ENCODE data around the gene GTPBP6.

GTPBP6 gene

DNA sequence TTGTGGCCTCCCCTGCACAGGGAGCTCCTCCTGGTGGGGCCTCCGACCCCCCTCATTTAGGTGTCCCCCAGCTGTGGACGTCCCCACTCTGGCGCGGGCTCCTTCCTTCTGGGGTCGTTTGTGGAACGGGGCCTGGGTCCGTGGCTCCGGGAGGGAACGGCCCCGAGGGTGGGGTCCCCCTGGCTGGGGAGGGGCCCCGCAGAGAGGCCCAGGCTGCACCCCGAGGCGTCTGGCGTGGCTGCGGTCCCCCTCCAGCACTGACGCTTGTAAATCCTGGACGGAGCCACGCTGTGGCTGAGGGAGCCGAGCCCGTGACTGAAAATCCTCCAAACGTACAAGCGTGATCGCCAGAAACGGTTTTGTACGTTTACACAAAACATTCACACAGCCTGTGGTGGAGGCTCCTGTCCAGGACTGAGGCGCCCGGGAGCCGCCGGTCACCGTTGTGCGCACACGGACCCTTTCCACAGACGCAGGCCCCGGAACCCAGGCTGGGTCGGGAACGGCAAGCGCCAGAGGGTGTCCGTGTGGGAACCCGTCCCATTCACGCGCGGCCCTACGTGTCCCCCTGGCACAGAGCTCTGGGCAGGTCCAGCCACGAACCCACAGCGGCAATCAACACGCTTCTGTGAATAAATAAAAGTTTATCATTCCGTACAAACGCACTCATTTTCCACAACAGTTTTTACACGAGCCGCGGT, 15.2 kb upstream of the GTPBP6 start:
- Histone ChIP-seq H3K36me3 (ENCODE audit: control insufficient read depth, low read length) (peaks cover 62% of the 10 kb centered on the region), H3F3A (ENCODE audit: control insufficient read depth, insufficient read depth) (peaks cover 3% of the 10 kb centered on the region; the same call in 1 of the 2 replicates), H3K27me3 (ENCODE audit: control insufficient read depth, low read length) (no peaks in the 10 kb centered on the region), H3K4me3 (ENCODE audit: low read length) (no peak overlapping the region), H3K9me2 (replicated peaks; ENCODE audit: control insufficient read depth, low read length) (no peaks in the 10 kb centered on the region), H3K79me2 (ENCODE audit: control insufficient read depth, low read length) (peaks cover 33% of the 10 kb centered on the region), H3K4me2 (ENCODE audit: low read length) (no peak overlapping the region), H3K4me1 (ENCODE audit: control insufficient read depth, low read length) (peaks cover 9% of the 10 kb centered on the region), H3K27ac (ENCODE audit: low read depth, low read length) (no peak overlapping the region), H4K20me1 (ENCODE audit: control insufficient read depth, insufficient read depth, low read depth, low read length) (no peaks in the 10 kb centered on the region), H3K9me3 (ENCODE audit: control insufficient read depth, insufficient read depth, low read length) (peaks cover 4% of the 10 kb centered on the region; the same call in 1 of the 2 replicates)
- TF ChIP-seq, protein P1, sequence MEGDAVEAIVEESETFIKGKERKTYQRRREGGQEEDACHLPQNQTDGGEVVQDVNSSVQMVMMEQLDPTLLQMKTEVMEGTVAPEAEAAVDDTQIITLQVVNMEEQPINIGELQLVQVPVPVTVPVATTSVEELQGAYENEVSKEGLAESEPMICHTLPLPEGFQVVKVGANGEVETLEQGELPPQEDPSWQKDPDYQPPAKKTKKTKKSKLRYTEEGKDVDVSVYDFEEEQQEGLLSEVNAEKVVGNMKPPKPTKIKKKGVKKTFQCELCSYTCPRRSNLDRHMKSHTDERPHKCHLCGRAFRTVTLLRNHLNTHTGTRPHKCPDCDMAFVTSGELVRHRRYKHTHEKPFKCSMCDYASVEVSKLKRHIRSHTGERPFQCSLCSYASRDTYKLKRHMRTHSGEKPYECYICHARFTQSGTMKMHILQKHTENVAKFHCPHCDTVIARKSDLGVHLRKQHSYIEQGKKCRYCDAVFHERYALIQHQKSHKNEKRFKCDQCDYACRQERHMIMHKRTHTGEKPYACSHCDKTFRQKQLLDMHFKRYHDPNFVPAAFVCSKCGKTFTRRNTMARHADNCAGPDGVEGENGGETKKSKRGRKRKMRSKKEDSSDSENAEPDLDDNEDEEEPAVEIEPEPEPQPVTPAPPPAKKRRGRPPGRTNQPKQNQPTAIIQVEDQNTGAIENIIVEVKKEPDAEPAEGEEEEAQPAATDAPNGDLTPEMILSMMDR (IDR thresholded peaks at IDR 0.05; ENCODE audit: low read depth, low read length, poor library complexity, severe bottlenecking), result no peak
- no peak for TF ChIP-seq EZH2phosphoT487 (IDR thresholded peaks at IDR 0.05; ENCODE audit: borderline replicate concordance, low read length)

DNA sequence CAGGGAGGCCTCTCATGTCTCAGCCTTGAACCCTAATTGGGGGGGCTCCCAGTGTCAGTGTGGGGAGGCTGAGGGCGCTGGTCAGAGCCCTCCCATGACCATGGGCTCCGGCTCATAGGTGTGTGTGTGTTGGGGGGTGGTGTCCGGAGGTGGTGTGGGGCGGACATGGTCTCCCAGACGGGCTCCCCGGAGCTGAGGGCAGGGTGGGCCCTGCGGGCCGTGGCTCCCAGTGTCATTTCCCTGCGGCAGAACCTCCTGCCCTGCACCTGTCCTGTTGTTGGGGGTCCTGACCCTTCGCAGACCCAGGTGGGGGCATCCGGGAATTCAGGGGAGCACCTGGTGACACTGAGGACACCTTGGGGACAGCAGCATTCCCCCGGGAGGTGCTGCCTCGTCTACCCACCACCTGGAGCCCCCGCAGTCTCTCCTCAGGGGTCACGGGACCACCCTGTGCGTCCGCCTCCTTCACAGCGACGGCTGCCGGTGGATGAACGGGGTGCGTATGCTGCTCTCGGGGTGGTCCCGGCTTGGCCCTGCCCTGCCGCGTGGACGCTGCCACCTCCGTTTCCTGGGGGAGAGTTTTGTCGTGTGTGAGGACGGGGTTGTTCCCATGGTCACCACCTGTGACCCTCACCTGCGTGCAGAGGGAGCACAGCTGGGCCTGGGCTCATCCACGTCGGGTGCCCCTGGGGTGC, 14.5 kb upstream of the GTPBP6 start:
- H3K27ac ChIP-seq (ENCODE audit: low read depth, low read length), result no peak overlapping the region
- H3K4me2 ChIP-seq (ENCODE audit: low read length), result no peak overlapping the region
- peaks cover 55% of the 10 kb centered on the region for H3K36me3 ChIP-seq (ENCODE audit: control insufficient read depth, low read length)
- TF ChIP-seq, protein P1 (IDR thresholded peaks at IDR 0.05; ENCODE audit: low read depth, low read length, poor library complexity, severe bottlenecking), result no peak
- TF ChIP-seq EZH2phosphoT487 (IDR thresholded peaks at IDR 0.05; ENCODE audit: borderline replicate concordance, low read length), result no peak
- peaks cover 9% of the 10 kb centered on the region for H3K4me1 ChIP-seq (ENCODE audit: control insufficient read depth, low read length)
- peaks cover 26% of the 10 kb centered on the region for H3K79me2 ChIP-seq (ENCODE audit: control insufficient read depth, low read length)
- no peaks in the 10 kb centered on the region for H4K20me1 ChIP-seq (ENCODE audit: control insufficient read depth, insufficient read depth, low read depth, low read length)
- no peaks in the 10 kb centered on the region for H3K27me3 ChIP-seq (ENCODE audit: control insufficient read depth, low read length)
- peaks cover 3% of the 10 kb centered on the region; the same call in 1 of the 2 replicates for H3F3A ChIP-seq (ENCODE audit: control insufficient read depth, insufficient read depth)
- H3K9me3 ChIP-seq (ENCODE audit: control insufficient read depth, insufficient read depth, low read length), result peaks cover 4% of the 10 kb centered on the region; the same call in 1 of the 2 replicates
- H3K4me3 ChIP-seq (ENCODE audit: low read length), result no peak overlapping the region
- no peaks in the 10 kb centered on the region for H3K9me2 ChIP-seq (replicated peaks; ENCODE audit: control insufficient read depth, low read length)

DNA sequence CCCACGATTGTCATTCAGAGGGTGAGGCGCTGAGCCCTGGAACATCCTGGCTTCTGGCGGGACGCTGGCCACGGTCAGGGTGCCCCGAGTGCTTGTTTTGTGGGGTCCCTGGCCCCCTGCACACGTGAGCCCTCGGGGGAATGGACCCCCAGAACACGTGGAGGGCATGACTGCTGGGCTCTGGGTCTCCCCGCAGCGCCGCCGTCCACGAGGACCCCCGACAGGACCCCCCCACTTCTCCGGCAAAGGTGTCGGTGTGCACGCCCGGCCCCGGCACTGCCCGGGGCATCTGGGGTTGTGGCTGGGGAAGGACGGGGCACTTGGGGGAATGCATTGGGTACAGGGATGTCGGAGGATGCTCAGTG, 13.9 kb upstream of the GTPBP6 start:
- Histone ChIP-seq H3K9me2 (replicated peaks; ENCODE audit: control insufficient read depth, low read length) (no peaks in the 10 kb centered on the region), H4K20me1 (ENCODE audit: control insufficient read depth, insufficient read depth, low read depth, low read length) (no peaks in the 10 kb centered on the region), H3K36me3 (ENCODE audit: control insufficient read depth, low read length) (peaks cover 49% of the 10 kb centered on the region), H3K9me3 (ENCODE audit: control insufficient read depth, insufficient read depth, low read length) (peaks cover 4% of the 10 kb centered on the region; the same call in 1 of the 2 replicates), H3K4me2 (ENCODE audit: low read length) (no peak overlapping the region), H3K4me1 (ENCODE audit: control insufficient read depth, low read length) (peaks cover 9% of the 10 kb centered on the region), H3K79me2 (ENCODE audit: control insufficient read depth, low read length) (peaks cover 20% of the 10 kb centered on the region), H3K27me3 (ENCODE audit: control insufficient read depth, low read length) (no peaks in the 10 kb centered on the region), H3F3A (ENCODE audit: control insufficient read depth, insufficient read depth) (peaks cover 3% of the 10 kb centered on the region; the same call in 1 of the 2 replicates), H3K27ac (ENCODE audit: low read depth, low read length) (no peak overlapping the region), H3K4me3 (ENCODE audit: low read length) (no peak overlapping the region)
- no peak for TF ChIP-seq EZH2phosphoT487 (IDR thresholded peaks at IDR 0.05; ENCODE audit: borderline replicate concordance, low read length)
- TF ChIP-seq, protein P1 (IDR thresholded peaks at IDR 0.05; ENCODE audit: low read depth, low read length, poor library complexity, severe bottlenecking), result no peak

All from DOHH2 (cell line).